HG03432 (cell line): ENCODE measurements around the gene FABP7.

Experiments used
- ATAC-seq: cut with Tn5 transposase; IDR thresholded peaks from one replicate; pipeline ENCODE4 v1.9.1; 2021; ENCODE audit warnings: mild to moderate bottlenecking, moderate library complexity; ENCODE audit not compliant: unreplicated experiment

The FABP7 gene

DNA sequence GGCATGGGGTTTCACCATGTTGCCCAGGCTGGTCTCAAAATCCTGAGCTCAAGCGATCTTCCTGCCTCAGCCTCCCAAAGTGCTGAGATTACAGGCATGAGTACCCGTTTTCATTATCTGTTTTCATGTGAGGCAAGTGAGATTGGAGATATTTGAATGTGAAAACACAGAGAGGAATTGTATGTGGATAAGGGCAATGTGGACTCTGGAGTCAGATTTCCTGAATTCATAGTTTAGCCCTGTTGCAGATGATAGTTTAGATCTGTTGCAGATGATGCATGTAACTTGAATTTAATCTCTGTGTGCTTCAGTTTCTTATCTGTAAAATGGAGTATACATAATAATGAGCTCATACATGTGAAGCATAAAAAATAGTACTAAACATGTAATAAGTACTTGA, 13.2 kb downstream of the FABP7 start:
- ATAC-seq, result no peak

DNA sequence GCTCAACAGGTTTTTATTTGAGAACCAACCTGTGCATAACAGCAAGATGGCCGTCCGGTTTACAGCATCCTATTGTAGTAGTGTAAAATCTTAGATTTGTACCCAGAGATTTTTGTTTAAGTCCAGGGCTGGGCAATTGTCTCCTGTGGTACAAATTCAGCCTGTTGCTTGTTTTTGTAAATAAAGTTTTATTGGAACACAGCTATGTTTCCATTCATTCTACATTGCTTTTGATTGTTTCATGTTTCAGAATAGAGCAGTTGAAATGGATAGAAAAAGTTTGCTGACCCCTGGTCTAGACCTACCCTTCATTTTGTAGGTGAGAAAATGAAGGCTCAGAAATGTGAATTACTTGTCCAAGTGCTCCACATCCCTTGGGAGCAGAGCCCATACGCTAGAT, 18.0 kb downstream of the FABP7 start:
- no peak for ATAC-seq

- peak; percentile 97 for ATAC-seq
Observed at GRCh38 chr6:122798099-122798641, 18.7 kb downstream of the FABP7 start.

DNA sequence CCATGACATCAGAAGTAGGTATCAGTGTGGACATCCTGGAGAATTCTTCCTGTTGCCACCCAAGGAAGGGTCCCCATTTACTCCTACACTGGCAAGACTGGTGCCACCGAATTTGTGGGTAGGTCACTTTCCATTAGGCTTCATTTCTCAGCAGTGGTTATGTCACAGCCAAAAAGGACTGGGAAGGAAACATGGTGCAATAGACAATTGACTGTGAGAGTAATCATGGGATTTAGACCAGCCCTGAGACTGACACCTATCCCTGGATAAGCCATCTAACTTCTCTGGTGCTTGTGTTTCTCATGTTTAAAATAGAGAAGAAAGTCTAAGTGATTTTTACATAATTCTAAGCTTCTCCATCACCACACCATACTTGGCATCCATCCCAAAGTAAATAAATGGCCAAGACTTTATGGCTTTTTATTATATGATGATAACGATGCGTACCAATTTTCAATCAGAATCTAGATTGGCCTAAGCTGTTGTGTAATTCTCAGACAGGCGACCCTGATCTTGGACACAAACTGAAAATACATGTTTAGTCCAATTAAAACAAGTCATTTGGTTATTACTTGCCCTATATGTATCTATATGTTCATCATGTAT, 19.7 kb downstream of the FABP7 start:
- no peak for ATAC-seq

GRCh38 chr6:122799916-122800686, 20.6 kb downstream of the FABP7 start:
- ATAC-seq, result no peak

- ATAC-seq, result no peak
Observed at GRCh38 chr6:122800906-122801305, 21.4 kb downstream of the FABP7 start.

DNA sequence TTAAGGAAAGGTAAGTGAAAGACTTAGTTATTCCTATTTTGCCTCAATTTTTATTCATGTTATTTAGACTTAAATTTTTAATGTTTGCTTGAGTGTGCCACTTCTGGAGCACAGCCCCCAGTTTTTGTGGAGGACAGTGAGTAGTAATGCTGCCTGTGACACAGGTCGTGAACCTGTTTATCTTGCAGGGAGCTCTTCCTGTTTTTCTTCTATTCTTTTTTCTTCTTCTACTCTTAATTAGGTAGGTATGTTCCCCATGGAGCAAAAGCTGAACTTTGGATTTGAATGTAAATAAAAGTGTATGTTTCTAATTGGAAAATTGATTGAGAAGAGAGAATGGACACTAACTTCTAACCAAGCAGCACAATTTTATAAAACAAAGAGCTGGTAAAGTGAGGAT, 21.9 kb downstream of the FABP7 start:
- ATAC-seq, result no peak

DNA sequence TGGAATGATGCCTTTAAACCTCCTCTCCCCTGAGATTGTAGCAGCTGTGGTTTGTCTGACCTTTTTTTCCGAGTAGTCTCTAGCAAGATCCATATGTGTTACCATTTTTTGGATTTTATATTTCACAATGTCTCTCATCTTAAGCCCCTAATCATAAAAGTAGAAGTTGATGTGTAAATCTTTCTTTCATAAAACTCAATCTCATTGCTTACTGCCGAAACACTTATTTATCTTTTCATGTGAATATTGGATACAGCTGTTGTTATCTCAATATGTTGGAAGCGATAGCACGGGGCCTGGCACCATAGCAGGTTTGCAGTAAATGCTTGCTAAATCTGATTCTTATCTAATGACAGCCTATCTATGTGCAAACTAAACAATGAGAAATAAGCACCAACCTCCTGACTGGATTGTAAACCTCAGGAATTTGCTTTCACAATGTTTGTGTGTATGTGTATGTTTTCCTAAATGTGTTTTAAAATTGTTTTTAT, 23.7 kb downstream of the FABP7 start:
- ATAC-seq, result no peak

- no peak for ATAC-seq
Observed at GRCh38 chr6:122804962-122805485, 25.5 kb downstream of the FABP7 start.

GRCh38 chr6:122806291-122806690, 26.8 kb downstream of the FABP7 start:
- no peak for ATAC-seq

GRCh38 chr6:122808121-122808885, 28.8 kb downstream of the FABP7 start:
- ATAC-seq, result no peak

DNA sequence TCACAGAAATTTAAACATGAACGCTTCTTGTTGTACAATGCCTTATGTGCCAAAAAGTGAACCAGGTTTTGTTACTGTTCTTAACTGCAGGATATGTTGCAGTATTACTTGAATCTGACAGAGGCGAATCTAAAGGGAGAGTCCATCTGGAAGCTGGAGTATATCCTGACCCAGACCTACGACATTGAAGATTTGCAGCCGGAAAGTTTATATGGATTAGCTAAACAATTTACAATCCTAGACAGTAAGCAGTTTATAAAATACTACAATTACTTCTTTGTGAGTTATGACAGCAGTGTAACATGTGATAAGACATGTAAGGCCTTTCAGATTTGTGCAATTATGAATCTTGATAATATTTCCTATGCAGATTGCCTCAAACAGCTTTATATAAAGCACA, 29.5 kb downstream of the FABP7 start:
- no peak for ATAC-seq

- no peak for ATAC-seq
Observed at GRCh38 chr6:122809691-122810090, 30.2 kb downstream of the FABP7 start.

DNA sequence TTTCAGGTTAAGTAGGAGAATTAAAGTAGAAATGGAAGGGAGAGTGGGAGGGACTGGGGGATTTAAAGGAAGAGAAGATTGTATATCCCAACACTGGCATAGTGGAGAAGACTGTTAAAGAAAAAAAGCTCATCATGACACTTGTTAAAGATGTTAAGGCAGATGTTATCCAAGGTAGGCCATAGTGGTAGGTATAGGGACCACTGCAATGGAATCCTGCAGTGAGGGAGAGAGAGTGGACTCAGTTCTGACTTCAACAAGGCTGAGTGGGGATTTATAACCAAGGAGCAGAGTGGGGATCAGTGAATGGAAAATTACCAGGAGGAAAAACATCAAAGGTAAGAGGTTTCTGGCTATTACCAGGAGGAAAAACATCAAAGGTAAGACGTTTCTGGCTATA, 30.7 kb downstream of the FABP7 start:
- no peak for ATAC-seq

DNA sequence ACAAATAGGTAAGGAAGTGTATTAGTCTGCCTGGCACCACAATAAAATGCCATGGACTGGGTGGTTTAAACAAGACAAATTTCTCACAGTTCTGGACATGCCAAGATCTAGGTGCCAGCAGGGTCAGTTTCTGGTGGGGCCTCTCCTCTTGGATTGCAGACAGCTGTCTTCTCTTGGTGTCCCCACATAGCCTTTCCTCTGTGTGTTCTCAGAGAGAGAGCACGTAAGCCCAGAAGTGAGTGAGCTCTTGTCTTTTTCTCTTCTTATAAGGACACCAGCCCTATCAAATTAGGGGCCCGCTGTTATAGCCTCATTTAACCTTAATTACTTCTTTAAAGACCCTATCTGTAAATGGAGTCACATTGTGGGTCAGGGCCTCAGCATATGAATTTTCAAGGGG, 37.8 kb downstream of the FABP7 start:
- no peak for ATAC-seq

- no peak for ATAC-seq
Observed at GRCh38 chr6:122817766-122818165, 38.2 kb downstream of the FABP7 start.

DNA sequence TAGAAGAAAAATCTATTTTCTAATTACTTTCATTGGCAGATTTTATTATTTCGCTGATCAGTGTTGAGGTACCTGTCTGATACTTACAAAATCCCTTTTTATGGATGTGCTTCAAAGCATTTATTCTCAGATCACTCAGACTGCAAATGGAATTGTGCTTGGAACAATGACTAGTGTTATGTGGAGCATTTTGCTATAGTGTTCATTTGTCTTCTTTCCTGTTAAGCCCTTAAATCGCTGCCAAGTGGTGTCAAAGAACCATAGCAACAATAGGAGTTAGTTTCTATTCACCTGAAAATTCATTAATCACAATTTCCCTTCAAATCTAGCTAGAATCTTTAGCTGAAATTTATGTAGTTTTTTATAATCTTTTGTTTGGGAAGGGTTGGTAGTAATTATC, 39.4 kb downstream of the FABP7 start:
- no peak for ATAC-seq

DNA sequence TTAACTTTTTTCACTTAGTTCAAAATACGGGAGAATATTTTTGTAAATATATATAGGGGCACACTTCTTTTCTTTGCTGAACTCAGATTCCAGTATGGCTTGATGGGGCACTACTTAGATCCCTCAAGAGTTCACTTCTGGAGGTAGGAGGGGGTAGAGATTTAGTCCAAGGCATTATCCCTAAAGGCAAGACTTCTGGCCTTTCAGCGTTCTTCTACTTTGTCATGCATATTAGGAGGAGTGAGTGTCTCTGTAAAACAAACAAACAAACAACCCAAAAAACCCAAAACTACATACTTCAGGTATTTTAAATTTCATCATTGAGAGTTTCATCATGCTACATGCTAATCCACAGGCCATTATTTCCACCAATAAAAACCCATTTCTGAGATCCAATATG, 41.6 kb downstream of the FABP7 start:
- ATAC-seq, result no peak

- no peak for ATAC-seq
Observed at GRCh38 chr6:122825163-122825562, 45.6 kb downstream of the FABP7 start.

- no peak for ATAC-seq
Observed at GRCh38 chr6:122829456-122829855, 49.9 kb downstream of the FABP7 start.

- no peak for ATAC-seq
Observed at GRCh38 chr6:122831511-122831910, 52.0 kb downstream of the FABP7 start.
